ENCODE measurements around the gene ZNF738. TPM values are rescaled to one million over a fixed set of nuclear protein-coding genes. Genes with fewer than 3 reads are reported as not detected.

The ZNF738 gene
- polyA plus RNA-seq, 1 donor from 2014 or later: 159 TPM

DNA sequence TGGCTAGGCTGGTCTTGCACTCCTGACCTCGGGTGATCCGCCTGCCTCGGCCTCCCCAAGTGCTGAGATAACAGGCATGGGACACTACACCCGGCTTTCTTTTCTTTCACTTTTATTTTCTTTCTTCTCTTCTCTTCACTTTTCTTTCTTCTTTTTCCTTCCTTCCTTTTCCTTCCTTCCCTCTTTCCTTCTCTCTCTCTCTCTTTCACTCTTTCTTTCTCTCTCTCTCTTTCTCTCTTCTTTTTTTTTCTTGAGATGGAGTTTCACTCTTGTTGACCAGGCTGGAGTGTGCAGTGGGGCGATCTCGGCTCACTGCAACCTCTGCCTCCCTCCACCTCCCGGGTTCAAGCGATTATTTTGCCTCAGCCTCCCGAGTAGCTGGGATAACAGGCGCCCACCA, 37.3 kb downstream of the ZNF738 start:
- H3K9me2 ChIP-seq (ENCODE audit: insufficient read depth, low read length): no peaks in the 10 kb centered on the region
- no peak overlapping the region for H3K9ac ChIP-seq (ENCODE audit: low read length)
- H3K9me3 ChIP-seq (ENCODE audit: low read length): peaks cover 3% of the 10 kb centered on the region
- no peaks in the 10 kb centered on the region for H4K20me1 ChIP-seq (ENCODE audit: insufficient read depth)
- H3K36me3 ChIP-seq (ENCODE audit: insufficient read depth, low read length): peaks cover 4% of the 10 kb centered on the region
- H3F3A ChIP-seq (ENCODE audit: insufficient read depth, low read length, poor library complexity, severe bottlenecking): no peaks in the 10 kb centered on the region
- TF ChIP-seq POLR2AphosphoS5 (IDR thresholded peaks at IDR 0.05): no peak
- TF ChIP-seq TAF1 (IDR thresholded peaks at IDR 0.05; ENCODE audit: low read depth): no peak
- TF ChIP-seq, protein P1, sequence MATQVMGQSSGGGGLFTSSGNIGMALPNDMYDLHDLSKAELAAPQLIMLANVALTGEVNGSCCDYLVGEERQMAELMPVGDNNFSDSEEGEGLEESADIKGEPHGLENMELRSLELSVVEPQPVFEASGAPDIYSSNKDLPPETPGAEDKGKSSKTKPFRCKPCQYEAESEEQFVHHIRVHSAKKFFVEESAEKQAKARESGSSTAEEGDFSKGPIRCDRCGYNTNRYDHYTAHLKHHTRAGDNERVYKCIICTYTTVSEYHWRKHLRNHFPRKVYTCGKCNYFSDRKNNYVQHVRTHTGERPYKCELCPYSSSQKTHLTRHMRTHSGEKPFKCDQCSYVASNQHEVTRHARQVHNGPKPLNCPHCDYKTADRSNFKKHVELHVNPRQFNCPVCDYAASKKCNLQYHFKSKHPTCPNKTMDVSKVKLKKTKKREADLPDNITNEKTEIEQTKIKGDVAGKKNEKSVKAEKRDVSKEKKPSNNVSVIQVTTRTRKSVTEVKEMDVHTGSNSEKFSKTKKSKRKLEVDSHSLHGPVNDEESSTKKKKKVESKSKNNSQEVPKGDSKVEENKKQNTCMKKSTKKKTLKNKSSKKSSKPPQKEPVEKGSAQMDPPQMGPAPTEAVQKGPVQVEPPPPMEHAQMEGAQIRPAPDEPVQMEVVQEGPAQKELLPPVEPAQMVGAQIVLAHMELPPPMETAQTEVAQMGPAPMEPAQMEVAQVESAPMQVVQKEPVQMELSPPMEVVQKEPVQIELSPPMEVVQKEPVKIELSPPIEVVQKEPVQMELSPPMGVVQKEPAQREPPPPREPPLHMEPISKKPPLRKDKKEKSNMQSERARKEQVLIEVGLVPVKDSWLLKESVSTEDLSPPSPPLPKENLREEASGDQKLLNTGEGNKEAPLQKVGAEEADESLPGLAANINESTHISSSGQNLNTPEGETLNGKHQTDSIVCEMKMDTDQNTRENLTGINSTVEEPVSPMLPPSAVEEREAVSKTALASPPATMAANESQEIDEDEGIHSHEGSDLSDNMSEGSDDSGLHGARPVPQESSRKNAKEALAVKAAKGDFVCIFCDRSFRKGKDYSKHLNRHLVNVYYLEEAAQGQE (IDR thresholded peaks at IDR 0.05; ENCODE audit: borderline replicate concordance): no peak
- TF ChIP-seq, protein P2, sequence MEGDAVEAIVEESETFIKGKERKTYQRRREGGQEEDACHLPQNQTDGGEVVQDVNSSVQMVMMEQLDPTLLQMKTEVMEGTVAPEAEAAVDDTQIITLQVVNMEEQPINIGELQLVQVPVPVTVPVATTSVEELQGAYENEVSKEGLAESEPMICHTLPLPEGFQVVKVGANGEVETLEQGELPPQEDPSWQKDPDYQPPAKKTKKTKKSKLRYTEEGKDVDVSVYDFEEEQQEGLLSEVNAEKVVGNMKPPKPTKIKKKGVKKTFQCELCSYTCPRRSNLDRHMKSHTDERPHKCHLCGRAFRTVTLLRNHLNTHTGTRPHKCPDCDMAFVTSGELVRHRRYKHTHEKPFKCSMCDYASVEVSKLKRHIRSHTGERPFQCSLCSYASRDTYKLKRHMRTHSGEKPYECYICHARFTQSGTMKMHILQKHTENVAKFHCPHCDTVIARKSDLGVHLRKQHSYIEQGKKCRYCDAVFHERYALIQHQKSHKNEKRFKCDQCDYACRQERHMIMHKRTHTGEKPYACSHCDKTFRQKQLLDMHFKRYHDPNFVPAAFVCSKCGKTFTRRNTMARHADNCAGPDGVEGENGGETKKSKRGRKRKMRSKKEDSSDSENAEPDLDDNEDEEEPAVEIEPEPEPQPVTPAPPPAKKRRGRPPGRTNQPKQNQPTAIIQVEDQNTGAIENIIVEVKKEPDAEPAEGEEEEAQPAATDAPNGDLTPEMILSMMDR (IDR thresholded peaks at IDR 0.05; ENCODE audit: poor library complexity, severe bottlenecking): no peak
- TF ChIP-seq EP300 (conservative IDR thresholded peaks at IDR 0.05; ENCODE audit: poor library complexity, severe bottlenecking): no peak
- TF ChIP-seq SMC3 (conservative IDR thresholded peaks at IDR 0.05; ENCODE audit: poor library complexity): no peak
- no peak for TF ChIP-seq MXI1 (conservative IDR thresholded peaks at IDR 0.05; ENCODE audit: poor library complexity, severe bottlenecking)
- TF ChIP-seq RAD21 (conservative IDR thresholded peaks at IDR 0.05): no peak
- TF ChIP-seq EZH2 (IDR thresholded peaks at IDR 0.05; ENCODE audit: borderline replicate concordance, insufficient read depth, low read length, poor library complexity, severe bottlenecking): no peak
- peak overlapping the region; percentile 15 for H2AFZ ChIP-seq (ENCODE audit: low read depth, low read length)
- peak overlapping the region; percentile 95 for H3K27ac ChIP-seq (ENCODE audit: low read length)
- no peak overlapping the region for H3K4me2 ChIP-seq (ENCODE audit: low read length)
- H3K27me3 ChIP-seq (ENCODE audit: insufficient read depth, low read depth, low read length): no peaks in the 10 kb centered on the region
- H3K4me3 ChIP-seq (ENCODE audit: low read length): no peak overlapping the region
- H3K79me2 ChIP-seq (replicated peaks; ENCODE audit: insufficient read depth, low read length): peaks cover 36% of the 10 kb centered on the region

DNA sequence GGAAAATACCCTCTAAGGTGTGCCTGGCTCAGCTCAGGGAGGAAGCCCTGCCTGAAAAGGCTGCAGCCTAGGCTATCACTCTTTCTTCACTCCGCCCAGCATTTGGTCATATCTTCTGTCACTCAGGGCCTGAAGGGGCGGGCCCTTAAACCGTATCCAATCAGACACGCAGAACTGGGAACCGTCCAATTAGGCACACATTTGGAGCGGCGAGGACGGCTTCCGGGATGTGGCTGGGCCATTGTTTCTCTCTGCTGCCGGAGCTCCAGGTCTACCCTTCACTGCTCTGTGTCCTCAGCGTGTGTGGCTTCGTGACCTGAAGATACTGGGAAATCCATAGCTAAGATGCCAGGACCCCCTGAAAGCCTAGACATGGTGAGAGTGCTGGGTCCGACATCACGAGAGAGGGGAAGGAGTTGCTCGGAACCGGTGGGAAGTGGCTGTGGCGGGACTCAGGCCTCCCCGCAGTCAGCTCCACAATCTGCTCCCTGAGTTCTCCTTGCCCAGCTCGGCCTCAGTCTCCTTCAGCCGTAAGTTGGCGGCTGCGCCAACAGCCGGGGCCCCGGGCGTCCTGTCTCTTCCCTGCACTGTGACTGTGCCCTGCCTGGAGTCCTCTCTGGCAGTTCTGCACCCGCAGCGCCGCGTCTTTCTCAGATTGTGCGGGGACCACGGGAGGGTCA, 38.2 kb downstream of the ZNF738 start, which contains the start of gene ZNF493:
Gene ZNF493, plus strand, starts transcription at position 241 of the 680 bp plus-strand sequence. Its CDS starts 105 bp downstream, at position 346.
- no peaks in the 10 kb centered on the region for H3K27me3 ChIP-seq (ENCODE audit: insufficient read depth, low read depth, low read length)
- peaks cover 3% of the 10 kb centered on the region for H3K9me3 ChIP-seq (ENCODE audit: low read length)
- peaks cover 38% of the 10 kb centered on the region for H3K79me2 ChIP-seq (replicated peaks; ENCODE audit: insufficient read depth, low read length)
- no peaks in the 10 kb centered on the region for H3F3A ChIP-seq (ENCODE audit: insufficient read depth, low read length, poor library complexity, severe bottlenecking)
- peak within 1 kb of the TSS; percentile 95 for H3K27ac ChIP-seq (ENCODE audit: low read length)
- peak within 1 kb of the TSS; percentile 92 for H3K9ac ChIP-seq (ENCODE audit: low read length)
- peaks cover 4% of the 10 kb centered on the region for H3K36me3 ChIP-seq (ENCODE audit: insufficient read depth, low read length)
- peak within 1 kb of the TSS; percentile 95 for H3K4me2 ChIP-seq (ENCODE audit: low read length)
- no peaks in the 10 kb centered on the region for H4K20me1 ChIP-seq (ENCODE audit: insufficient read depth)
- H3K9me2 ChIP-seq (ENCODE audit: insufficient read depth, low read length): no peaks in the 10 kb centered on the region
- peak within 1 kb of the TSS; percentile 86 for H2AFZ ChIP-seq (ENCODE audit: low read depth, low read length)
- H3K4me3 ChIP-seq (ENCODE audit: low read length): peak within 1 kb of the TSS; percentile 82
- TF ChIP-seq, protein P1 (IDR thresholded peaks at IDR 0.05; ENCODE audit: borderline replicate concordance): peak; percentile 97
- peak; percentile 43 for TF ChIP-seq EP300 (conservative IDR thresholded peaks at IDR 0.05; ENCODE audit: poor library complexity, severe bottlenecking)
- peak; percentile 97 for TF ChIP-seq POLR2AphosphoS5 (IDR thresholded peaks at IDR 0.05)
- TF ChIP-seq, protein P2 (IDR thresholded peaks at IDR 0.05; ENCODE audit: poor library complexity, severe bottlenecking): no peak
- TF ChIP-seq SMC3 (conservative IDR thresholded peaks at IDR 0.05; ENCODE audit: poor library complexity): peak; percentile 45
- no peak for TF ChIP-seq EZH2 (IDR thresholded peaks at IDR 0.05; ENCODE audit: borderline replicate concordance, insufficient read depth, low read length, poor library complexity, severe bottlenecking)
- no peak for TF ChIP-seq RAD21 (conservative IDR thresholded peaks at IDR 0.05)
- peak; percentile 81 for TF ChIP-seq MXI1 (conservative IDR thresholded peaks at IDR 0.05; ENCODE audit: poor library complexity, severe bottlenecking)
- TF ChIP-seq TAF1 (IDR thresholded peaks at IDR 0.05; ENCODE audit: low read depth): peak; percentile 97

All from neural cell (in vitro differentiated cells).